GM18502 (cell line): ENCODE measurements around the gene CACUL1.

ENCODE experiments used
- ATAC-seq: cut with Tn5 transposase; IDR thresholded peaks from one replicate; pipeline ENCODE4 v1.9.1; 2021; ENCODE audit warnings: mild to moderate bottlenecking; ENCODE audit not compliant: unreplicated experiment, poor library complexity

CACUL1 gene

GRCh38 chr10:118737603-118738302, 17.0 kb downstream of the CACUL1 start:
- no peak for ATAC-seq

GRCh38 chr10:118735294-118735693, 19.5 kb downstream of the CACUL1 start:
- ATAC-seq, result no peak

GRCh38 chr10:118734475-118734874, 20.3 kb downstream of the CACUL1 start:
- ATAC-seq, result no peak

- peak; percentile 54 for ATAC-seq
Measured at GRCh38 chr10:118732245-118733165, 22.3 kb downstream of the CACUL1 start.

GRCh38 chr10:118730756-118731456, 23.9 kb downstream of the CACUL1 start:
- ATAC-seq, result no peak

GRCh38 chr10:118729641-118730258, 25.0 kb downstream of the CACUL1 start:
- peak; percentile 88 for ATAC-seq

- ATAC-seq, result no peak
Measured at GRCh38 chr10:118729200-118729599, 25.6 kb downstream of the CACUL1 start.

- ATAC-seq, result no peak
Measured at GRCh38 chr10:118725886-118726500, 28.8 kb downstream of the CACUL1 start.

- ATAC-seq, result no peak
Measured at GRCh38 chr10:118723466-118723865, 31.3 kb downstream of the CACUL1 start.

- ATAC-seq, result no peak
Measured at GRCh38 chr10:118721539-118721876, 33.3 kb downstream of the CACUL1 start.

- ATAC-seq, result no peak
Measured at GRCh38 chr10:118720685-118721538, 33.9 kb downstream of the CACUL1 start.

- no peak for ATAC-seq
Measured at GRCh38 chr10:118714366-118714765, 40.4 kb downstream of the CACUL1 start.

- ATAC-seq, result no peak
Measured at GRCh38 chr10:118712930-118713634, 41.7 kb downstream of the CACUL1 start.

- no peak for ATAC-seq
Measured at GRCh38 chr10:118712080-118712479, 42.7 kb downstream of the CACUL1 start.

- no peak for ATAC-seq
Measured at GRCh38 chr10:118710487-118710886, 44.3 kb downstream of the CACUL1 start.

- ATAC-seq, result no peak
Measured at GRCh38 chr10:118708571-118708970, 46.2 kb downstream of the CACUL1 start.

- no peak for ATAC-seq
Measured at GRCh38 chr10:118704711-118705110, 50.1 kb downstream of the CACUL1 start.

GRCh38 chr10:118701529-118702323, 53.0 kb downstream of the CACUL1 start:
- no peak for ATAC-seq
